ENCODE data around the gene DISC1.

GRCh38 chr1:231838521-231838920 lies 211.9 kb downstream of the DISC1 start:
- TF ChIP-seq EP300 (IDR thresholded peaks at IDR 0.05; ENCODE audit: borderline replicate concordance) = no peak
- TF ChIP-seq MAX (IDR thresholded peaks at IDR 0.05) = no peak
- no peak for TF ChIP-seq EGR1 (IDR thresholded peaks at IDR 0.05)

All from Ishikawa (cell line).